Measurements from ENCODE around the gene HERC3.

HERC3 gene

DNA sequence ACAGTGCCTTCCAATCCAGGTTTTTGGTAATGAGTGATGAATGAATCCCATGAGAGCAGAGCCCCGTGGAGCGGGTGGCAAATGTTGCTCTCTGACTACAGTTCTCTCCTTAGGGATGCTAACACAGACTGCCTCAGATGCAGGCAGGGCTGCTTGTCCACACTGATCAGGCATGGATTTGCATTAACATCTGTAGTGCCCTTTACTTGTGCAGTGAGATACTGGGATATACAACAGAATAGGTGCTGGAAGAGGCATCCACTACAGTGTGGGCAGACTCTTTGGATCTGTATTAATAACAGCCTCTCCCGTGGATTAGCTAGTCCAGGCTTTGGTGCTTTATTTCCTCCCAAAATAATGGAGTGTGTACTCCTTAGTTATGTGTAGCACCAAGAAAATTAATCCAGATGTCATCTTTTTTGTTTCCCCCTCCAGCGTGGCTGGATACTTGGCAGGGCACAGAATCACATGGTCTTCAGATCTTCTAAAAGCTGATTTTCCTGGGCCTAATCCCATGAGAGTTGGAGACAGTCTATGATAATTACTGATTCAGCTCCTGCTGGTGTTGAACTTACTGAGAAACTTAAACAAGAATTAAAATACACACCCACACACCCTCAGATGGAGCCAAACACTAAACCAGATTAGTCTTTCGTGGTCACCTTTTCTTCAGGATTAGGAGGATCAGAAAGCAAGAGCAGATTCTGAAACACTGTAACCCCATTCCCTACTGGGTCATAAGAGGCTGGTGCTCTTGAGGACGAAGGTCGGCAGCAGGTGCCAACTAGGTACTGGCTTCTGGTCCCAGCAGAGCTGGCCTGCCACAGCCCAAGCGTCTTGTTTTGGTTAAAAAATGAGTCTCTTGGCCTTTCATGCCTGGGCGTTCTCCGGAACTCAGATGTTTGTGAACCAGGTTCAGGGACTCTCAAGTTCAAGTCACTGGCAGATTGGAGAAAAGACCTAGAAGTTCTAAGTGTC is 128.5 kb downstream of the HERC3 start:
- DNase-seq (ENCODE audit: low spot score): no peak

DNA sequence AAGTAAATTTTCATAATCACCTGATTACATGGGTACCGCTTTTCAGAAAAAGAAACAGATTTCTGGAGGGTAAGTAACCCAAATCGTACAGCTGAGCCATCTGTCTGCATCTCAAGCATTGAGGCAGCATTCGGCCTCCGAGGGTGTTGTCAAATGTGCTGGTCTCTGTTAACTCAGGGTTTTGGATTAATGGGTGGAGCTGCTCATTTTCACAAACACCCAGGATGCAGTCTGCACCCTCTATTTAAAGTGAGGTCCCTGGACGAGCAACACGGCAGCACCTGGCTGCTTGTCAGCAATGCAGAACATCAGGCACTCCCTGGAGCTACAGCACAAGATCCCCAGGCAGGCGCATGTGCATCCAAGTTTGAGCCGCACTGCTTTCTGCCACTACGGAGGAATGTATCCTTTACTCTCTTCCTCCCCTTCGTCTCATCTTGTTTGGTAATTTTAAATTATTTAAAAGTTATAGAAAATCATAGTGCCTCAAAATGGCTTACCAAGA is 130.0 kb downstream of the HERC3 start:
- DNase-seq (ENCODE audit: low spot score): no peak

DNA sequence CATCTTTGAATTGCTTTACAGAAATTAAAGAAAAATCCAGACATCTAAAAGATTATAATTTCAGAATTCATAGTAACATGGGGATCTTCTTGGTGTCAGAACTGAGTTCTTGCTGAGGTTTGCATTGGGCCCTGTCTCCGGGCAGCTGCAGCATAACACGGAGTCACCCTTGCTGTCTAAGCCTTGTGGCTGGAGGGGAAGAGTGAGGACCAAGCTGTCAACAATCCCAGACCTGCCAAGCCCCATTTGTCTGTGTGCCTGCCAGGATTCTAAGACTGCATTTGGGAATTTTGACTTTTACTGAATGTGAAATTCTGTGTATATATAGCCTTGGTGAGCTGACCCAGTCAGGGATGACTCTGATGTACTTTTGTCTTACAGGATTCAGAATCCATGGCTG is 130.5 kb downstream of the HERC3 start:
- DNase-seq (ENCODE audit: low spot score): no peak

DNA sequence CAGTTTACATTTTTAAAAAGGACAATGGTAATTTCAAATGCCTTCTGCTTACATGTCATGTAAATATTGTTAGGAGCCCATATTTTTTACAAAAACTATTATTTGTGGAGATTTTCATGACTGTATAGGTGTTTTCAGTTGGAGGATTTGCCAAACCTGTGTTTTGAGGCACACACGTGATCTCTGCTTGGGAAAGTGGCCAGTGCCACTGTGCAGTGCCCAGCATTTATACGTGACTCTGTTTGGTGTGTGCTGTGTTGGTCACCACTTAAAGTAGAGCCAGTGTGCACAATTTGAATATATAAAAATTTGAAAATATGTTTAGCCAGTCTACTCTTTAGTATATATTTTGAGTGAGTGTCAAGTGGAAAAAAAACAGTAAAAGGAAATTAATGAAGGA is 132.1 kb downstream of the HERC3 start:
- DNase-seq (ENCODE audit: low spot score): no peak

DNA sequence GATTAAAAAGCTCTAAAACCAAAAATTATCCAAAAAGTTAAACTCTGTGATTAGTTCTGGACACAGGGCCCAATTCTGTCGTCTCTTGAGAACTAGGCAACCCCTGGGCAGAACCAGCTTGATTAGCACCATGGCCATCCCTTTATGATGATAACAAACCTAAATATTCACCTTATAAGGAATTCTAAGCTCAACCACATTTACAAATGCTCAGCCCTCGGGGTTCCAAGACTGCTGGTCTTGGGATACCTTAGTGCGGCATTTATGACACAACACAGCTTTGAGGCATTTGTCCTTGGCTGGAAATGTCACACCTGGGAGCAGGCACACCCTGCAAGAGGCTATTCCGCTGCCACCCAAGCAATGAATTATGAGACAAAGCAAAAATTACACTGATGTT is 132.9 kb downstream of the HERC3 start:
- no peak for DNase-seq (ENCODE audit: low spot score)

DNA sequence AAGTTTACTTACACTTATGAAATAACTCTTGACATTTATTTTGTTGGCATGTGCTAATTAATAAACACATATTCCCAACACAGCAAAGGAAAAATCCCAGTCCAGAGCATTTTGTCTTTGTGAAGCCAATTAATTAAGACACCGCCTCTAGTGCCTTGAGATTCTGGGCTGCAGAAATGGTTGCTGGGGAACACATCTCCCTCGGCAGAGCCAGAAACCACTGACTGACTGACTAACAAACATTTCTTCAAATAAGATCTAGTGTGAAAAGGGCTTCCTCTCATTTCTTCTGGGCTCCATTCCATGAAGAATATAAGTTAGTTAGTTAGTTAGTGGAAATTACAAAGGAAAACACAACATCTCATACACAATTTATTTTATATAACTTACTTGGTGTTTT is 133.7 kb downstream of the HERC3 start:
- no peak for DNase-seq (ENCODE audit: low spot score)

DNA sequence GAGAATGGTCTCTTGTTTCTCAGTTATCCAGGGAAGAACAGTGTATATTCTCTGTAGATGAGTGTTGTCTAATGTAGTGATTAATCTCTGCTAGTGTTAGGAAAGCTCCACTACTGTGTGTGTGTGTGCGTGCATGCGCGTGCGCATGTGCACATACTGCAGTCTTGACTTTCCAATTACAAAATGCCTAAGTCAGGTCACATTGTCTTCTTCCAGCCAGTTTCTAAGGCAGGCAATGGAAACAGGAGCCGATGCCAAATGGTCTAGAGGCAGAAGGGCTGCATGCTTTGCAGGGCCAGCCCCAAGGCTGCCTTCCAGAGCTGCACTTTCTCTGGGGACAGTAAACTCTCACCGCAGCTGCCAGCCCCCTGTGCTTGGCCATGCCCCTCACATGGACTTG is 135.9 kb downstream of the HERC3 start:
- DNase-seq (ENCODE audit: low spot score): no peak

DNA sequence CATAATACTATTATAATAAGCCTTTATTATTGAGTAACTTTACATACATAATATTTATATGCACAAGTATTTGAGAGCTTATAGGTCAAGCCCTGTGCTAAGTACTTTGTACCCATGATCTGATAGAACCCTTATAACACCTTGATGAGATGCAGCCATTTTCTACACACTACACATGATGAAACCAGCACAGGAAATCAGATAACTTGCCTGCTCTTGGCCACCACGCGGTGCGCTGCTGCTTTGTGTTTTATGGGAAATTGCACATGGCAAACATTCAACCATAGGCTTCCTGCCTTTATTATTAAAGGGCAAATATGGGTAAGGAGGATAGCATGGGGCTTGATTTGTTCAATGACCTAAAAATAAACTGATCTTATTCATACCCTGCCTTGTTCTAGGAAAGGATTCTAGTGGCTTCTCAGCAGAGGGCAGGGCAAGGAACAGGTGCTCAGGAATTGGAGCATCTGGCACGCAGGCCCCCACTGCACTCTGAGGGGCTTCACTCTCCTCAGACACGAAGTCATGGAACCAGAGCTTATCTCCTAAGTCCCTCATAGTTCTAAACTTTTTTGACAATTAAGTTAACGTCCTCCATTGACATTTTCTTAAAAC is 137.0 kb downstream of the HERC3 start:
- DNase-seq (ENCODE audit: low spot score): no peak

DNA sequence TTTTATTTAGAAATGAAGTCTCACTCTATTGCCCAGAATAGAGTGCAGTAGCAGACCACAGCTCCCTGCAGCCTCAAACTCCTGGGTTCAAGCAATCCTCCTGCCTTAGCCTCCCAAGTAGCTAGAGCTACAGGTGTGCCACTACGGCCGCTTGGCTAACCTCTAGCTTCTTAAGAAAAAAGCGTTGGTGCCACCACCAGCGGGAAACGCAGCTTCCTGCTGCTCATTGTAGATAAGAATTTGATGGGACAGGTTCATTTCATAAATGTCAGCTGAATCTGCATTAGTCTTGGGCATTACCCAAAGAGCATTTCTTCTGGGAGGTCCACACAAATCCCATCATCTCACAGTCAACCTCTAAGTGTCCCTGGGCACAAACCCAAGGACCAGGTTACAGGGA is 138.5 kb downstream of the HERC3 start:
- no peak for DNase-seq (ENCODE audit: low spot score)

DNA sequence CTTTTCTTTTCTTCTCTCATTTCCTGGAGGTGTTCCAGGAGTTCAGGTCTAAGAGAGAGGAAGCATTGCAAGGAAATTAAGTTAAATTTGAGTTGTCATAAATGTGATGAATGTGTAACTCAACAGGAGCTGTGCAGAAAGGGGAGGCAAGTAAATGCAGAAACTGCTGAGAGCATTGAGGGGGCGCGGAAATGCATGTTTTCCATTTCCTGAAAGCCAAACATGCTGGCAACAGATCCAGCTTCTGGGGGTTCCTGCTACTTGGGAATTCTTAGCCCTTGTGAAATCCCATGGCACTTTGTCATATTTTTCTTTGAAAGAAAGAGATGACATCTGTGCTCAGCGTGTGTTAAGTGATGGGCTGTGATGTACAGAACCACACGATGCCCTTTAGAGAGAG is 139.1 kb downstream of the HERC3 start:
- DNase-seq (ENCODE audit: low spot score): no peak

DNA sequence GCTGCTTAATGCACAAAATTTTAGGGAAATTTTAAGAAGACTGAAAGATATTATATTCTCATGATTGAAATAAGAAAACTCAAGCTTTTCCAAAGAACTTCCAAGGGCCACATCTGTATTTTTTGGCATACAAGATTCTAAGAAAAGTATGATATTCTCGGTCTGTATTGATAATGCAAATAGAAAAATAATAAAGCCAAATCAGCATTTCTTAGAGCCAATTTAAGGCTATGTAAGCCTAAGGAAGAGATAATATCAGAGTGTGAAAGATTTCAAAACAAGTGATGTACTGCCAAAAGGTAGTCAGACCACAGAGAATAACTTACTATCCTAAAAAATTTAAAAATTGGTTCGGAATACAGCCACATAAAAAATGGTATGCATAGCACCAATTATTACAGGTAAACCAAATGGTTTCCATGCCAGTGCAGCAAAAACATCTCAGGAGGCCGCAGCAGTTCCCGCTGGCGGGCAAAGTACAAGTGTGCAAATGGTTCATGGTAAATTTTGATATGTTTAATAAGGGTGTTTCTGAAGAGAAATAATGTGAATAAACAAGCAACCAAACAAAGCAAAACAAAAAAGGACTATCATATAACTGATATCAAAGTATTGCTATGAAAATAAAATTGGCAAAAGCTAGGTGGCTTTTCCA is 140.6 kb downstream of the HERC3 start:
- DNase-seq (ENCODE audit: low spot score): no peak

DNA sequence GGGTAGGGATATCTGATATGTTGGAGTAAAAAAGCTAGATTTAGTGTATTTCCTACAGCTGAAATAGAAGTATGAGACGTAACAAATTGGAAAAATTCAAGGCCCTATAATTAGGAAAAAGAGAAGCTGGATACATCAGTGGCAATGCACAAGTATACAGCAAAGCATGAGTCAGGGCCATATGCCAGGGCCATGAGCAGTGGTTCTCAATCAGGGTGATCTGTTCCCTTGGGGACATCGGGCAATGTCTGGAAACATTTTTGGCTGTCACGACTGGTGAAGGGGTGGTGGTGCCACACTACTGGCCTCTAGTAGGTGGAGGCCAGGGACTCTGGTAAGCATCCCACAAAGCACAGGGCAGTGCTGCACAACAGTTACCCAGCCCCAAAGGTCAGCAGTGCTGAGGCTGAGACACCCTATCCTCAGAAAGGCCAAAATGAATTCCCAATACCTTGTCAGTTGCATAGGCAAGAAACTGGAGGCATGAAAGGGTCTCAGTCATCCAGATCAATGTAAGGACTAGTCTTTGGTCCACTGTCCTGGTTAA is 142.2 kb downstream of the HERC3 start:
- DNase-seq (ENCODE audit: low spot score): no peak

DNA sequence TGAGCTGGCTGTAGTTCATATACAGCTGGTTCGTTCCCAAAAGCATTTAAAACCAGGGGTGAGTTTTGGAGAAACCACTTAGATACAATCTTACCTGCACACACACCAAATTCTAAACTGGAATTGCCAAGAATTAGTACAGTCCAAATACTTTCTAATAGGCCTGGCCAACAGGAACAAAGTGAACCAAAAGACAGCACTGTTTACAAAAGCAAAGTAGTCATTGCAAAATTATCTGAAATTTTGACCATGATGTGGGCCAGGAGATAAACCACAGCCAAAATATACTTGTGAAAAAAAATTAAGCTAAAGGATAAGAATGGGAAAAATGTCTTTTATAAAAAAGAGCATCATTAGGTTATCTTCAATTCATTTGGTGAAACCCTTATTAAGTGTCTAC is 143.3 kb downstream of the HERC3 start:
- no peak for DNase-seq (ENCODE audit: low spot score)

DNA sequence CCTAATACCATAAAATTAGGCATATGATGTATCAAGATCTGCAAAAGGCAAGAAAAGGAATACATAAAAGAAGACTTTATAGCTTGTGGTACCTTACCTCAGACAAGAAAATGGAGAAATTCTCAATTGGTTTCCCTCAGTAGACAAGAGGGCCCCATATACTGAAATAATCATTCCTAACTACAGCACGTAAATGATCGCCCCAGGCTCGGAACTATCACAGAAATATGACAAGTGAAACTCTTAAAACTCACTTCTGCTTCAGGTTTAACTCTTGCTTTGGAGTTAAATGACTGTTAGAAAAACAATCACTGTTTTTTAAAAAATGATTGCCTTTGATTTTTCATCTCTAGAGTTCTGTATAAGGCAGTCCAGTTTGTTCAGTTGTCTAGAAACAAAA is 144.0 kb downstream of the HERC3 start:
- no peak for DNase-seq (ENCODE audit: low spot score)

DNA sequence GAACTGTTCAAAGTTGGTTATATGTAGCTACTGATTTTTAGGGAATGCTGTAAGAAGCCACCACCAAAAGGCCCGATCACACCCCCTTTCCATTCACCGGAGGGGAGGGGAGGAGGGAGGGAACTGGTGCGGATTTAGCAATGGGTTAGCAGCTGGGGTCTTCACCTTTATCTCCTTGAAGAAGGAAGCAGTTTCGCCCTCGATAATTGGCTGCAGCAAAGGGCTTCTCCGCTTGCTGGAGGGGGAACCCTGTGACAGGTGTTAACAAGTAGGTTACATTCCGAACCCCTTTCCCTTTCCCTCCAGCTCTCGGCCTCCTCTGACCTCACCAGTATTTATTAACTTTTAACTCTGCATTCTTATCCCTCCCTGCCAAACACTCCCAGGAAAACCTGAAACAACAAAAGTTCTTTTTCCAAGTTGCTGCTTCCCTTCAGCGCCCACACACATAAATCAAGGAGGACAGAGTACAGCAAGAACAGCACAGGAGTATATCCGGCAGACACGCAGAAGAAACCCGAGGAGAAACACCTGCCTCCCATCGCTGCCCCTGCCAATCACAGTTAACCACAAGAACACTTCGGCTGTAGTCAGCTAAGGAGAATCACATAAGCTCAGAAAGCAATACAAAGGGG is 145.1 kb downstream of the HERC3 start:
- DNase-seq (ENCODE audit: low spot score): no peak

DNA sequence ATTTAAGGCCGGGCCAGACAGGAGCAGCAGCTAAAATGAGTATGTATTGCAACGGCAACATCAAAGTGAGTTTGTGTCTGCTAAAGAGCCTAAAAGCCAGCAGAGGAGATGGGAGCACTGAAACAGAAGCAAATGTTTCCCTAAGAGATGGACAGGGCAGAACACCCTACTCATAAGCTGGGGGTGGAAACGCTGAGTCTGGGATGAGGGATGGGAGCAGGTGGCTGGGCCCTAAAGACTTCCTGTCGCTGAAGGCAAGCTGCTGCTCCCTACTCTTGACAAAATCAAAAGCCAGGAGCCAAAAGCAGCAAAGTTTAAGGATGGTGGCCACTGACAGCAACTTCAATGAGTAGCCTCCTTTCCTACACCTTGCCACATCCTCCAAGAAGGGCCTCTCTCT is 145.9 kb downstream of the HERC3 start:
- no peak for DNase-seq (ENCODE audit: low spot score)

DNA sequence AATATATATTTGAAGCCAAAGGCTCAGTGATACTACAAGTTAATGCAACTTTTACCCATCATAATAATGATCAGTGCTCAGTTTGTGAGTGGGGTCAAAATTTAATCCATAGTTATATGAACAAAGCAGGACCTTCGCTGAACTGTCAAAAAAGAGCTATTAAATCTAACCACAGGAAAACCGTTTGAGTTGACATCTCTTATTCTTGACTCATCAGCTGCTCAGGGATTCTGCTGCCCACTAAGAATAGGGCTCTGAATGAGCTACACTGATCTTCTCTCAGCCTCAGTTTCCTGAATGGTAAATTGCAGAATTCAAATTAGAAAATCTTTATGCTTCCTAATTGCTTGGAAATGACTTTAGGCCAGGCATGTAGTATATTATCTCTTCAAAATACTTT is 150.3 kb downstream of the HERC3 start:
- DNase-seq (ENCODE audit: low spot score): no peak

DNA sequence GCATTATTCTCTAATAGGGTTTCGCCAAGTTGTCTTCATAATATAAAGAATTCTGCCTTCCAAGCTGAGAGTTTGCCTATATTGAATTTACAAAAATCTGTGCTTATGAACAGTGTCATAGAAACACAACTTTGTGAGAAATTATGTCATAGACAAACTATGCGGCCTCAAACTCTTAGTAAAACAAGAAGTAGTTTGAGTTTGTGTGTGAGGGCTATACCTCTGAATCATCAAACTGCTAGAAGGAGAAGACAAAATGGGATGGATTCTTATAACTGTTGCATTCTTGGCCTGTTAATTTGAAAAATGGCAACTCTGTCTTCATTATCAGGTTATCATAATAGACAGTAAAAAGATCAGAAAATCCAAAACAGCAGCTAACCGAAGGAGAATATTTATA is 151.4 kb downstream of the HERC3 start:
- no peak for DNase-seq (ENCODE audit: low spot score)

DNA sequence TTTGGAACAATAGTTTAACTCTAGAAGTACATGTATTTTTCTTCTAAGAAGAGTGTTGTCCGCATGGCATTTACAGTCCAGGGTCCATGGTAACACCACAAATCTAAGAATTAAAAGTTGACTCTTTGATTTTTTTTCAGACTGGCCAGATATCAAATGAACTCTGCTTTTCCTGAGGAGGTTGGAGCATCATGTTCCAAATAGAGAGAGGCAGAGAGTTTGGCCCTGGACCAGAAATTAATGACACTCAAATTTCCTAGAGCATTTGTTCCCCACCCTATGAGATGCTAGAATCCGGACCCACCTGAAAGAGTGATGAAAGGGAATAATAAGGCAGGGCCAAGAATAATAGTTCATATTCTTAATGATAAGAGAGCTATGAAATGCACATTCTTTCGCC is 152.3 kb downstream of the HERC3 start:
- DNase-seq (ENCODE audit: low spot score): no peak

DNA sequence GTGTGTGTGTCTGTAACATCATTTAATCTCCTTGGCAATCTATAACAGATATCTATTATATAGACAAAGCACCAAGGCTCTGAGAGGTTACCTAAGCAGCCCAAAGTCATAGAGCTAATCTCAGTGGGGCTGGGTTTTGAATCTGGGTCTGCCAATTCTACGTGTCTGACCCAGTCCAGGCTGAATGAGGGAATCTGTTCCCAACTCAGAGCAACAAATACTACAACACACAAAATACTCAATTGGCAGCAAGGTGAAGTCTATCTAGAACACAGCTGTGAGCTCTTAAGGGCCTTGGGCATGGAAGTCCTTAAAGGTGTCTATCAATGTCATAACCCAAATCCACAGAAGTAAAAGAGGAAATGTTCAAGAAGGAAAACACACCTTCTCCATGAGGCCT is 152.9 kb downstream of the HERC3 start:
- no peak for DNase-seq (ENCODE audit: low spot score)

DNA sequence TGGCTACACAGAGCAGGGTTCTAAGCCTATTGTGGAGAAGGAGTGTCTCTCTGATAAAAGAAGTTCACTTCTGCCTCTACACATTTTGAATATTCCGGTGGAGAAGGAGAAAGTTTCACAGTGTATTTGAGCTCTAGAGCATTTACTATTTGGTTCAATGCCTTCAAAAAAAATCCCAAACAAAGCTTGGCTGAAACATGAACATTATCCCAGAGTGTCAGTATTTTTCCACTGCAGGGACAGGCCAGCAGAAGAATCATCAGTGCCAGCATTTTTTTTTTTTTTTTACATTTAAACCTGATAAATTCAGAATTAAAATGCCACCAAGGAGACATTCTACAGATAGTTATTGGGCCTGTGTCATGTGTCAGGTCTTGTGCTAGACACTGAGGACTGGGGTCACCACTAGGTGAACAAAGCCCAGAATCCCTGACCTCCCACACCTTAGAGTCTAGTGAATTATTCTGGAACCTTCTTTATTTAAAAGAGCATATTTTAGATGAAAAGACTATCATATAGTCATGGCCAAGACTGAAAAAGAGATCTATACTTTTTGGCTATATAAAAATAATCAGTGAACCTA is 153.4 kb downstream of the HERC3 start:
- no peak for DNase-seq (ENCODE audit: low spot score)

DNA sequence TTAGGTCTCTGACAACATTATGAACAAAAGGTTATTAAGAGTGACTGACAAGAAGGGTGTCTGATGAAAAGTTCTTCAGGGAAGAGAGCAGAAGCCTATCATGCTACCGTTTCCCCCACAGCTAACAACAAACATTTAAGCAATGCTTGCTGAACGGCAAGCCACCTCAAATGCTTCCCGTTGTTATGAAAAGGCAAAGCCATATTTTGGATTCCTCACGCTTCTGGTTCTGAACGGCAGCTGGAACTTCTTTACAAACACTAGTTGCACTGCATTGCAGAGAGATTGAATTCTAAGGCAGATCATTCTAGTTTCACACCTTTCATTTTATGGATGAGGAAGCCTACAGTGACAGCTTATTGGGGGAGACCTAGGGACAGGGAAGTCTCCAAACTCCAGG is 153.9 kb downstream of the HERC3 start:
- DNase-seq (ENCODE audit: low spot score): no peak
